Measurements from ENCODE around the gene MYL1.

MYL1 gene

DNA sequence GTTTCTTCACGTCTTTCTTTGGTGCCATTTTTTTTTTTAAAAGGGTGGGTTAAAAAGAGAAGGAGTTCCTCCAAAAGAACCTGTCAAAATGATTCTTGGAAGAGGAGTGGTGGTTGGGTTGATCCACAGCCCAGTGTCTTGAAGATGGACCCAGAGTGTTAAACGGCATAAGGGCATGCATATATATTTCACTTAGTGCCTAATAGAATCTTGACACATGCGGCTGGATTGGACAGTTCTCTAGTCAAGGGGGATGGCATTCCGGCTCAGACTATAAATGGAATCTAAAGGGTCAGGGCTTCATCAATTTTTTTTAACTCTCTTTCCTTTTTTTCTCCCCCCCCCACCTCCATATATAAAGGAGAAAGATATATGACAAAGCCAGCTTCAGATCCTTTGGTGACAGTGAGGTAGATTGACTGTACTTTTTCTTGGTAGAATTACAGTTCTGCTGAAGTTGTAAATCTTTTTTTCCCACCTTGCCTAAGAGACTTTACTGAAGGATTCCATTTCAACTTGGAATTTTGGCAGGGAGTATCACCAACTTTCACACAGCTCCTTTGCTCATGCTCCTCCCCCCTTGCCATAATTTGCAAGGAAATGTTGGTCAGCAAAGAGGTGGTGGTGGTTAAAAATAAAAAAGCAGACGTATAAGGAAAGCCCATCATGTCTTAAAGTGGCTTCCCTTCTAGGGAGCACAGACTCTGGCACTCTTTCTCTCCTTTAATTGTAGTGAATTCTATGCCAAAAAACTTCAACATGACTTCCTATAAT lies at the start of gene MYL1:
Gene MYL1 (minus strand): TSS at position 160 of the 774 bp plus-strand sequence. CDS start 132 bp downstream, at position 28.
- TF ChIP-seq, protein P1, sequence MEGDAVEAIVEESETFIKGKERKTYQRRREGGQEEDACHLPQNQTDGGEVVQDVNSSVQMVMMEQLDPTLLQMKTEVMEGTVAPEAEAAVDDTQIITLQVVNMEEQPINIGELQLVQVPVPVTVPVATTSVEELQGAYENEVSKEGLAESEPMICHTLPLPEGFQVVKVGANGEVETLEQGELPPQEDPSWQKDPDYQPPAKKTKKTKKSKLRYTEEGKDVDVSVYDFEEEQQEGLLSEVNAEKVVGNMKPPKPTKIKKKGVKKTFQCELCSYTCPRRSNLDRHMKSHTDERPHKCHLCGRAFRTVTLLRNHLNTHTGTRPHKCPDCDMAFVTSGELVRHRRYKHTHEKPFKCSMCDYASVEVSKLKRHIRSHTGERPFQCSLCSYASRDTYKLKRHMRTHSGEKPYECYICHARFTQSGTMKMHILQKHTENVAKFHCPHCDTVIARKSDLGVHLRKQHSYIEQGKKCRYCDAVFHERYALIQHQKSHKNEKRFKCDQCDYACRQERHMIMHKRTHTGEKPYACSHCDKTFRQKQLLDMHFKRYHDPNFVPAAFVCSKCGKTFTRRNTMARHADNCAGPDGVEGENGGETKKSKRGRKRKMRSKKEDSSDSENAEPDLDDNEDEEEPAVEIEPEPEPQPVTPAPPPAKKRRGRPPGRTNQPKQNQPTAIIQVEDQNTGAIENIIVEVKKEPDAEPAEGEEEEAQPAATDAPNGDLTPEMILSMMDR (IDR thresholded peaks at IDR 0.05; ENCODE audit: low read depth, low read length) = no peak
- no peak for DNase-seq (ENCODE audit: extremely low read depth, low read depth)

DNA sequence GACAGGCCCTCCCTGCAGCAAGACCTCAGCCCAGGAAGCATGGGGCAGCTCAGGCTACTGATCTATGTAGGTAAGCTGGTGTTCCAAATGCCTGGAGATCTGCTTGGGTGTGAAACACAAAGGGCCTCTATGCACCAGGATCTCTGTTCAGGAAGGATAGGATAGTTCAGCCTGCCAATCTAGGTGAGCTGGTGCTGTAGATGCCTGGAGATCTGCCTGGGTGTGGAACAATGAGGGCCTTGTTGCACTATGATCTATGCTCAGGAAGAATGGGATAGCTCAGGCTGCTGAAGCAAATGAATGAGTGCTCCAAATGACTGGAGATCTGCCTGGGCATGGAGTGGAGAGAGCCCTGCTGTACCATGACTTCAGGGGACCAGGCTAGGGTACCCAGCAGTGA lies 48.9 kb upstream of the MYL1 start:
- TF ChIP-seq, protein P1 (IDR thresholded peaks at IDR 0.05; ENCODE audit: low read depth, low read length) = no peak
- DNase-seq (ENCODE audit: extremely low read depth, low read depth) = no peak

DNA sequence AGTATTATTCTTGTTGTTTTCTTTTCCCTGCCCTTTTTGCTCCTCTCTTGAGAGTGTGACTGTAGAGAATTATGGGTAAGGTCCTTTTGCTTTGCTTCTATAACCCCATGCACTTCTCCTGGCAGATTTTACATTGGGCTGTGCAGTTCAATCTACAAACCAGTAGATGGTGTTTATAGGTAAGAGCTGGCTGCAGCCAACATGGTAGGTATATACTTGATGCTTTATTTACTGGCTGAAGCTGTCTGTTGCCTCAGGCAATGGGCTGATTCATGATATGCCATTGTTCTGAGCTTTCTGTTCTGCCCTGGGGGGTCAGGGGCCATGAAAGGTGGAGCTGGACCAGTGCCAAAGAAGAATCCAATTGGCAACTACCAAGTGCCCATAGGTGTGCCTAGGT lies 48.3 kb upstream of the MYL1 start:
- DNase-seq (ENCODE audit: extremely low read depth, low read depth) = no peak
- TF ChIP-seq, protein P1 (IDR thresholded peaks at IDR 0.05; ENCODE audit: low read depth, low read length) = no peak

DNA sequence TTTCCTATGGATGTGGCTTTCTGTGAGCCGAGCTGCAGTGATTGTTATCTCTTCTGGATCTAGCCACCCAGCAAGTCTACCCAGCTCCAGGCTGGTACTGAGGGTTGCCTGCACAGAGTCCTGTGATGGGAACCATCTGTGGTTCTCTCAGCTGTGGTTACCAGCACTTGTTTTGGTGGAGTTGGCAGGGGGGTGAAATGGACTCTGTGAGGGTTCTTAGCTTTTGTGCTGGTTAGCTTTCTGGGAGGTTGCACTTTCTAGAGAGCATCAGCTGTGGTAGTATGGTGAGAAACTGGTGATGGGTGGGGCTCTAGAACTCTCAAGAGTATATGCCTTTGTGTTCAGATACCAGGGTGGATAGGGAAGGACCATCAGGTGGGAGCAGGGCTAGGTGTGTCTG lies 45.4 kb upstream of the MYL1 start:
- TF ChIP-seq, protein P1 (IDR thresholded peaks at IDR 0.05; ENCODE audit: low read depth, low read length) = no peak
- no peak for DNase-seq (ENCODE audit: extremely low read depth, low read depth)

- TF ChIP-seq, protein P1 (IDR thresholded peaks at IDR 0.05; ENCODE audit: low read depth, low read length) = no peak
- DNase-seq (ENCODE audit: extremely low read depth, low read depth) = no peak
Measured at GRCh38 chr2:210356944-210357343, 42.0 kb upstream of the MYL1 start.

DNA sequence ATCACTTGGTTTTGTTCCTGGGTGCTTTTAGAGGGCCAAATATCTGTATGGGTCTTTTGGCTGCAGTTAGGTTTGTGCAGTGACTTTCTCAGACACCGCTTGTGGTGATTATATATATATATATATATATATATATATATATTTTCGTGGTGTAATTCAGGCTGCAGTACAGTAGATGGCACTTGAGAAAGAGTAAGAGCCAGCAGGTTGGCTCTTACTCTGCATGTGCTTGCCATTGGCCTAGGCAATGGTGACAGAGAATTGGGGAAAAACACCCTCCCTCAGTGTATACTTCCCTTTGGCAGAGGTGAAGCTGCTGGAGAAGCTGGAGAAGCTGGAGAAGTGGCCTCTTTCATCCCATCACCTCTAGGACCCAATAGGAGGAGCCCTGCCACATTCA lies 22.2 kb upstream of the MYL1 start:
- TF ChIP-seq, protein P1 (IDR thresholded peaks at IDR 0.05; ENCODE audit: low read depth, low read length) = no peak
- no peak for DNase-seq (ENCODE audit: extremely low read depth, low read depth)

- no peak for DNase-seq (ENCODE audit: extremely low read depth, low read depth)
Measured at GRCh38 chr2:210324906-210325305, 9.9 kb upstream of the MYL1 start.

More at GRCh38 chr2:210324906-210325305, 9.9 kb upstream of the MYL1 start:
- TF ChIP-seq, protein P1 (IDR thresholded peaks at IDR 0.05; ENCODE audit: low read depth, low read length) = no peak

Measured in AG09319 (cell line).